ENCODE measurements around the gene LDHB. TPM values are rescaled to one million over a fixed set of nuclear protein-coding genes. Genes with fewer than 3 reads are reported as not detected.

Gene LDHB
- total and polyA plus RNA-seq, 10 donors, result 166 to 346 (median 263) TPM

DNA sequence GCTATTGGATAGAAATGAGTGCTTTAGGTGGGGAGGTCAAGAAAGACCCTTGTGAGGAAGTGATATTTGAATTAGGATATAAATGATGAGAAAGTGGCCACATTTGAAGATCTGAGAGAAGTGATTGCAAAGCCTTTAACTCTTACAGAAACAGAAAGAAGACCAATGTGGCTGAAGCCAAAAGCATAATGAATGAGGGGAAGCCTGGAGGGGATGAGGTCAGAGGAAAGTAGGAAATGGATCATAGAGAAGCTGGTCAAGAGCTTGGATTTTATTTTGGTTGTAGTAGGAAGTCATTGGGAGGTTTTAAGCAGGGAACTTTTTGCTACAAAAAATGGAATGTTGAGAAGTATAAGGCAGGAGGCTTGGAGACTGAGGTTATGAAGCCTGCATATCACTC is 49.4 kb downstream of the LDHB start:
- H3K36me3 ChIP-seq, result no peaks in the 10 kb centered on the region
- peaks cover 0 to 7% (median 2%) of the 10 kb centered on the region in 6 donors for H3K4me1 ChIP-seq
- TF ChIP-seq CTCF (IDR thresholded peaks at IDR 0.05 in 8 of 11, conservative IDR thresholded peaks at IDR 0.05 in 3 of 11) (no peak), POLR2A (IDR thresholded peaks at IDR 0.05) (no peak), POLR2AphosphoS5 (IDR thresholded peaks at IDR 0.05) (no peak)
- H3K9me3 ChIP-seq, result no peaks in the 10 kb centered on the region
- no peak for DNase-seq
- no peak overlapping the region for H3K4me3 ChIP-seq
- no peaks in the 10 kb centered on the region for H3K27me3 ChIP-seq (replicated peaks in 1 of 7)
- intact Hi-C loops (cut with DNase I; ENCODE audit: low total_unique reads), result loop anchor here (5.0 kb wide), 1 partner anchor 74 kb away; no protein-coding TSS in a partner anchor
- H3K27ac ChIP-seq, result no peak overlapping the region

GRCh38 chr12:21607701-21608100 is 49.9 kb downstream of the LDHB start:
- H3K4me3 ChIP-seq, result no peak overlapping the region
- H3K4me1 ChIP-seq, result peaks cover 0 to 7% (median 2%) of the 10 kb centered on the region in 6 donors
- no peaks in the 10 kb centered on the region for H3K36me3 ChIP-seq
- TF ChIP-seq POLR2A (IDR thresholded peaks at IDR 0.05) (no peak), CTCF (IDR thresholded peaks at IDR 0.05 in 8 of 11, conservative IDR thresholded peaks at IDR 0.05 in 3 of 11) (peak in 7 of 11 experiments; percentile 13 to 44 (median 22))
- no peaks in the 10 kb centered on the region for H3K27me3 ChIP-seq (replicated peaks in 1 of 7)
- intact Hi-C loops (cut with DNase I; ENCODE audit: low total_unique reads), result loop anchor here (5.0 kb wide), 1 partner anchor 75 kb away; no protein-coding TSS in a partner anchor
- no peak overlapping the region for H3K27ac ChIP-seq
- no peaks in the 10 kb centered on the region for H3K9me3 ChIP-seq
- no peak for DNase-seq
- WGBS, 5 donors, result 75 to 84% (median 80%) methylated on average over 2 of the region's 2 CpGs

DNA sequence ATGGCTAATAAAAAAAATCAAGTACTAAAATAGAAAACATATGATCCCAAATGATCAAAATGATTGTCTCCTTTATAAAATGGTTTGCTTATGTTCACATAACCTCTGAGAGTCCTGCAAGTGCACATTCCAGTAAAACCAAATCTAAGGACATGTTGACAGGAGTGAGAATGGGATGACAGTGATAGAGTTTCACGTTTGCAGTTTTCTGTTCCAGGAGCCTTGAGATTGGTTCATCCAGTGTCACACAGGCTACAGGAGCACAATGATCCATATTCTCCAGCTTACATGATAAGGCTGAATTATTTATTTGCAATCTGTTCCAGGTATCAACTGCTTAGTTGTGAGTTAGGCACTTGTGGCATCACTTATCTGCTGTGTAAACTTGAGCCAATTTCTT is 51.5 kb downstream of the LDHB start:
- no peak for DNase-seq
- intact Hi-C loops (cut with DNase I; ENCODE audit: low total_unique reads), result loop anchor here (5.0 kb wide), 1 partner anchor 76 kb away; no protein-coding TSS in a partner anchor
- no peaks in the 10 kb centered on the region for H3K36me3 ChIP-seq
- H3K27me3 ChIP-seq (replicated peaks in 1 of 7), result no peaks in the 10 kb centered on the region
- WGBS, 5 donors, result 78 to 88% (median 80%) methylated on average over 1 of the region's 1 CpG
- peaks cover 0 to 7% (median 2%) of the 10 kb centered on the region in 6 donors for H3K4me1 ChIP-seq
- TF ChIP-seq CTCF (IDR thresholded peaks at IDR 0.05 in 8 of 11, conservative IDR thresholded peaks at IDR 0.05 in 3 of 11) (no peak), POLR2AphosphoS5 (IDR thresholded peaks at IDR 0.05) (no peak), POLR2A (IDR thresholded peaks at IDR 0.05) (no peak)
- no peak overlapping the region for H3K27ac ChIP-seq
- H3K9me3 ChIP-seq, result no peaks in the 10 kb centered on the region
- H3K4me3 ChIP-seq, result no peak overlapping the region

- TF ChIP-seq CTCF (IDR thresholded peaks at IDR 0.05 in 8 of 11, conservative IDR thresholded peaks at IDR 0.05 in 3 of 11) (no peak), POLR2AphosphoS5 (IDR thresholded peaks at IDR 0.05) (no peak), POLR2A (IDR thresholded peaks at IDR 0.05) (no peak)
- Histone ChIP-seq H3K9me3 (no peaks in the 10 kb centered on the region), H3K27ac (no peak within 1 kb of the TSS), H3K4me3 (no peak within 1 kb of the TSS), H3K4me1 (peaks cover 0 to 7% (median 2%) of the 10 kb centered on the region in 6 donors), H3K27me3 (replicated peaks in 1 of 7) (no peaks in the 10 kb centered on the region), H3K36me3 (no peaks in the 10 kb centered on the region)
- intact Hi-C loops (cut with DNase I; ENCODE audit: low total_unique reads), result loop anchor here (5.0 kb wide), 1 partner anchor 78 kb away; no protein-coding TSS in a partner anchor
- WGBS, 5 donors, result 79 to 84% (median 81%) methylated on average over 7 of the region's 7 CpGs
- no peak for DNase-seq
These were observed 53.2 kb downstream of the LDHB start, which contains the start of gene GYS2 for GRCh38 chr12:21604245-21605101. Gene GYS2 (minus strand): TSS chr12:21604847. CDS start chr12:21604592, 255 bp downstream.
